ENCODE measurements around the gene BORCS8.
A peak's percentile ranks its signal among the peaks of the same experiment; 100 is the strongest.
"Not testable (repeated sequence)": the region's sequence is repeated elsewhere in the genome, so short reads cannot be mapped to it uniquely, and the experiment has no call there.

The BORCS8 gene

DNA sequence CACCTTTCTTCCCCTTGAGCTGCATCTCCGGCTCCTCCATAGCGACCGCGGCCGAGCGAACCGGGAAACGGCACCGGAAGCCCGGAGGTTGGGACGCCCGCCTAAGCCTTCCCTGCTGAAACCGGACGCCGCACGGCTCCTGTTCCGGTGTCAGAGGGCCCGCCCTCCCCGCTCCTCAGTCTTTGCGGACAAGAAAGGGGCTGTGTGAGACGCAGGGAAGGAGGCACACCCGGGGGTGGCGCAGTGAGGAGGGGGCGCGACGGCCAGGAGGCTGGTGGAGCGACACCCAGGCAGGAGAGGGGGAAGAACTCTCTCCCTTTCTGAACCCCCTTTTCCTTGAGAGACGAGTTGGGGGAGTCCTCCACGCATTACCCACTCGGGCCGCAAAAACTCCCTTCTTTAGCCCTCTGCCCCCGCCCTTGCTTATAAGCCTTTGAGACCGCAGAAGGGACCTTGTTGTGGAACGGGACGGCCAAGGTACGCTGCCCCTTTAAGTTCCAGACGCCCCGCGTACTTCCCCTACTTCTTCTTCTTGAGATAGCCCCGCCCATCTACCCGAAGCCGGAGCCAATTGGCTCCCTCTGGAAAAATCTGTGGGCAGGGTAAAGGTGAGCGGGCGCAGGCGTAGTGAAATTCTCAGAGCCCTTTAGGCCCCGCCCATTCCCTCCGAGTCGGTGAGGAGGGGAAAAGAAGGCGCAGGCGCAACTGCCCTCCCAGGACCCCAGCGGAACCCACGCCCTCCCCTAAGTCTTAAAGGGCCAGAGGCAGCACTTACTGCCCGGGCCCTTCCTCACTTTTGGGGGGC lies at the start of gene BORCS8, which contains the start of gene RFXANK:
BORCS8 (minus strand) TSS at position 75 of the 805 bp plus-strand sequence; CDS start at position 40, 35 bp downstream.
RFXANK (plus strand) TSS at position 181 of the 805 bp plus-strand sequence. CDS start 1,689 bp downstream, outside the sequence.
- peak; percentile 96 for DNase-seq (ENCODE audit: low read depth)

DNA sequence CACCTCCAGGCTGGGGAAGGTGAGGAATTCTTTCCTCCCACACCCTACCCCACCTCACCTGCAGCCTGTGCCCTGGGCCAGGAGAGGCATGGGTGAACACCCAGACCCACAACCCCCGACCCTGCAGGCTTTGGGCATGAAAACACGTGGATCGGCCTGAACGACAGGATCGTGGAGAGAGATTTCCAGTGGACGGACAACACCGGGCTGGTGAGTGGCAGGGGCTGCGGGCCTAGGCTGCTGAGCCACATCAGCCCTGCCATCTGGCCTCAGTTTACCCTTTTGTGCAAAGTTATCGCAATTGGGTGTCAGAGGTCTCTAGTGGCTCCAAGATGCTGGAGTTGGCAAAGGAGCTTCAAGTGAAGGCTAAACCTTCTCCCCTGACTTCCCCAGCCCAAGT lies 48.5 kb upstream of the BORCS8 start:
- no peak for DNase-seq (ENCODE audit: low read depth)

DNA sequence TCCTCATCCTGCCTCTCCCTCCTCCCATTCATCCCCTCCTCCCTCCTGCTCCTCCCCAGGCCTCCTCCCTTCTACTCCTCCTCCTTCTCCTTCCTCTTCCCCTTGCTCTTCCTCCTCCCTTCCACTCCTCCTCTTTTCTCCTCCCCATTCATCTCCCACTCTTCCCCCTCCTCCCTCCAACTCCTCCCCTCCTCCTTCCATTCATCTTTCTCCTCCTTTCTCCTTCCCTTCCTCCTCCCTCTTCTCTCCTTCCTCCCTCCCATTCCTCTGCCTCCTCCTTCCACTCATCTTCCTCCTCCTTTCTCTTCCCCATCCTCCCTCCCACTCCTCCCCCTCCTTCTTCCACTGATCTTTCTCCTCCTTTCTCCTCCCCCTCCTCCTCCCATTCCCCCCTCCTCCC lies 47.7 kb upstream of the BORCS8 start:
- no peak for DNase-seq (ENCODE audit: low read depth)

DNA sequence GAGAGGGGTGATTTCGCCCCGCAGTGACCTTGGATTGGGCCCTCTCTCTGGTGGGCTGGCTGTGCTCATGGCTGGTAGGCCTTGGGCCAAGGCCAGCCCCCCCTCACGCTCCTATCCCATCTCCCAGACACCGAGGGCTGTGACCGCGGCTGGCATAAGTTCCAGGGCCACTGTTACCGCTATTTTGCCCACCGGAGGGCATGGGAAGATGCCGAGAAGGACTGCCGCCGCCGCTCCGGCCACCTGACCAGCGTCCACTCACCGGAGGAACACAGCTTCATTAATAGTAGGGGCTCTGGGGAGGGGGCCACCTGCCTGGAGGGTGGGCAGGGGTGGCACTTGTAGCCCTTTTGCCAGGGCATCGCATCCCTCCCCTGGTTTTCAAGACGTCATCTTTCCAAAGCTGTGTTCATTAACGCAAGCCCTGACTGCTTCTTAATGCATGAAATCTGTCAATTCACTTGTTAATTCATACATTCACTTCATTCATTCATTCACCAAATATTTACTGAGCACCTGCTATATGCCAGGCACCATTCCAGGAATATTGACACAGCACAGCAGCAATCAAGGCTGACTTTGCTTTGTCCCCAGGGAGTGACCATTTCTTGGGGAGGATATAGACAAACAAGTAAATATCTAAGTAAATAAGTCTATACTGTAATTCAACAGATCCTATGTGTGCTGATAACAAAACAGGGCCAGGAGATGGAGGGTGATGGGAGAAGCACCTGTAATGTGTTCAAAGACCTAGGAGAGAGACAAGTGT lies 46.4 kb upstream of the BORCS8 start:
- no peak for DNase-seq (ENCODE audit: low read depth)

DNA sequence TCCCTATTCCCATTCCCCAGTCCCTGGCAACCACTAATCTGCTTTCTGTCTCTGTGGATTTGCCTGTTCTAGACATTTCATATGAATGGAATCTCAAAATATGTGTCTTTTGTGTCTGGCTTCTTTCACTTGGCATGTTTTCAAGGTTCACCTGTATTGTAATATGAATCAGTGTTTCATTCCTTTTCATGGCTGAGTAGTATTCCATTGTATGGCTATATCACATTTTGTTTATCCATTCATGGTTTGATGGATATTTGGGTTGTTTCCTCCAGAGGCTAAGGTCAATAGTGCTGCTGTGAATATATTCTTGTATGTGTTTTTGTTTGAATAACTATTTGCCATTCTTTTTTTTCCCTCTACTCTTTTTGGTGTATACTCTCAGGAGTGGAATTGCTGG lies 44.2 kb upstream of the BORCS8 start:
- no peak for DNase-seq (ENCODE audit: low read depth)

DNA sequence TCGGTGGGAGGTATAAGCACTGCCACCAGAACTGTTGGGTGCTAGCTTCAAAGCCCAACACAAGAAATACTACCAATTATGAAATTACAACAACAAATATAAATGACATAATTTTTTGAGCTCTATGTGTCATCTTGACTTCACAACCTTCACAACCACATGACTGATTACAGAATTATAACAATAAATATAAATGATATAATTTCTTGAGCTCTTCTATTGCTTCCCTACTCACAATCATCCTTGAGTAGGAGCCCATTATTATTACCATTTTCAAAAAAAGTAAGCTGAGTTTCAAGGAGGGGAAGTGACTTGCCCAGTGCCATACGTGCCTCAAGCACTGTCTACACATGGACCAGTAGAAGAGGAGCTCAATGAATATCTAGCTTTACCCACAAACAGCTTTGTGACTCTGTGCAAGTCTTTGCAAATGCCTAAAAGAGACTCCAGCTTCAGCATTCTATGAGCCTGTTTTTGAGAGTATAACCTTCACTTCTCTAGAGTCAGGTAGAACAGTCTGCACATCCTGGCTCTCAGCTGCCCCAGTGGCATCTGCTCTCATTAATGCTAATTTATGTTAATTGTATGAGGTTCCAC lies 42.4 kb upstream of the BORCS8 start:
- no peak for DNase-seq (ENCODE audit: low read depth)

DNA sequence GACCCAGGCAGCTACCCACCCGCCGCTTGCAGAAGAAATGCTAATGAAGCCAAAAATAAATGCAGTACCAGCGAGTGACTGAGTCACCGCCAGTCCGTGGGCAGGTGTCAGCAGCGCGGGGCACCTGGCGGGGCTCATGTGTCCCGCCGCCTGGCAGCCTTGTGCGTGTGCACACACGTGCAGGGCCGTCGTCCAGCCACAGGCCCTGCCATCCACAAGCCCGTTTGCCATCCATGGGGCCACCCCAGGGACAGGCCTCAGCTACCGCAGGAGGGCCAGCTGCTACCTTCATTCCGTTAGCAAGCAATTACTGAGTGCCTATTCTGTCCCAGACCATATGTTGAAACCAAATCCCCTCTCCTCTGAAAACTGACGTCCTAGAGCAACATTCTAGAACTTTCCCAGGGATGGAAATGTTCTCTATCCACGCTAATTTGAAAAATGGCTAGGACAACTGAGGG lies 40.3 kb upstream of the BORCS8 start:
- no peak for DNase-seq (ENCODE audit: low read depth)

DNA sequence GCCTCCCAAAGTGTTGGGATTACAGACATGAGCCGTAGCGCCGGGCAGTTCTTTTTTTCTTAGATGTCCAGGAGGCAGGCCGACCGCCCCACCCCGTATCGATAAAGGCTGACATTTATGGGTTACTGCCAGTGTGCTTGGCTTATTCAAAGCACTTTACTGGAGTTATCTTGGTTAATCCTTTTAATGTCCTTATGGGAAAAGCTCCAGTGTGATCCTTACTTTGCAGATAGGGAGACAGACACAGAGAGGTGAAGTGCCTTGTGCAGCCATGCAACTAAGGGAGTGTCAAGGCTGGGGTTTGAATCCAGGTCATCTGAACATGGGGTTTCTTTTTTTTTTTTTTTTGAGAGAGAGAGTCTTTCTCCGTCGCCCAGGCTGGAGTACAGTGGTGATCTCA lies 39.0 kb upstream of the BORCS8 start:
- DNase-seq (ENCODE audit: low read depth) = no peak

DNA sequence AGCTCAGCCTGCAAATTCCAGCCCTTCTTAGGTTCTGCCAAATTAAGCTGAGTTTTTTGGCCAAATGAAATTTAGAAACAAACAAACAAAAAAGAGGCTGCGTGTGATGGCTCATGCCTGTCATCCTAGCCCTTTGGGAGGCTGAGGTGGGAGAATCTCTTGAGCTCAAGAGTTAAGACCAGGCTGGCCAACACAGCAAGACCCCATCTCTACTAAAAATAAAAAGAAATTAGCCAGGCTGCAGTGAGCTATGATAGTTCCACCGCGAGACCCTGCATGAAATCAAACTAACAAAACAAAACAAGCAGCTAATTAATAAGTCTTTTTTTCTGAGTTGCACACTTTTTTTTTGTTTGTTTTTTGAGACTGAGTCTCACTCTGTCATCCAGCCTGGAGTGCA lies 37.7 kb upstream of the BORCS8 start:
- DNase-seq (ENCODE audit: low read depth) = no peak

DNA sequence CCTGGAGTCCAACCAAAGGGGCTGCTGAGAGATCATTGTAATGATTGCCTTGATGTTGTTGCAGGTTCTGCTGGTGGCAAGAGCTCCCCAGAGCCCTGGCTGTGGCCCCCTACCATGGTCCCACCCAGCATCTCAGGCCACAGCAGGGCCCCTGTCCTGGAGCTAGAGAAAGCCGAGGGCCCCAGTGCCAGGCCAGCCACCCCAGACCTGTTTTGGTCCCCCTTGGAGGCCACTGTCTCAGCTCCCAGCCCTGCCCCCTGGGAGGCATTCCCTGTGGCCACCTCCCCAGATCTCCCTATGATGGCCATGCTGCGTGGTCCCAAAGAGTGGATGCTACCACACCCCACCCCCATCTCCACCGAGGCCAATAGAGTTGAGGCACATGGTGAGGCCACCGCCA lies 35.3 kb upstream of the BORCS8 start:
- DNase-seq (ENCODE audit: low read depth) = no peak

DNA sequence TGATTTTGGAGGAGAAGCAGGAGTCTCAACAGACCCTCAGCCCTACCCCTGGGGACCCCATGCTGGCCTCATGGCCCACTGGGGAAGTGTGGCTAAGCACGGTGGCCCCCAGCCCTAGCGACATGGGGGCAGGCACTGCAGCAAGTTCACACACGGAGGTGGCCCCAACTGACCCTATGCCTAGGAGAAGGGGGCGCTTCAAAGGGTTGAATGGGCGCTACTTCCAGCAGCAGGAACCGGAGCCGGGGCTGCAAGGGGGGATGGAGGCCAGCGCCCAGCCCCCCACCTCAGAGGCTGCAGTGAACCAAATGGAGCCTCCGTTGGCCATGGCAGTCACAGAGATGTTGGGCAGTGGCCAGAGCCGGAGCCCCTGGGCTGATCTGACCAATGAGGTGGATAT lies 34.7 kb upstream of the BORCS8 start:
- no peak for DNase-seq (ENCODE audit: low read depth)

DNA sequence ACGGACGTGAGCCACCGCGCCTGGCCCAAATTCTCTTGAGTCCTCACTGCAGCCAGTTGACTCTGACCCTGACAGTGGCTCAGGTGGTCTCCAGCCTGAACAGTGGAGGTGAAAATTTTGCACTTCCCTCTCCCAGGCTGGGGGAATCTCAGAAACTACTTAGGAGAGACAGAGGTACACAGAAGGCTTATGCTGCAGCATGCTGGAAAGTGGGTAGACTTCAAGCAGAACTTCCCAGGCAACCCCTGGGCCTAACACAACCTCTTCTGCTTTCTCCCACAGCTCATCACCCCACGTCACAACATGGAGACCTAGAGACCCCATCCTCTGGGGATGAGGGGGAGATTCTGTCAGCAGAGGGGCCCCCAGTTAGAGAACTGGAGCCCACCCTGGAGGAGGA lies 34.3 kb upstream of the BORCS8 start:
- DNase-seq (ENCODE audit: low read depth) = no peak

DNA sequence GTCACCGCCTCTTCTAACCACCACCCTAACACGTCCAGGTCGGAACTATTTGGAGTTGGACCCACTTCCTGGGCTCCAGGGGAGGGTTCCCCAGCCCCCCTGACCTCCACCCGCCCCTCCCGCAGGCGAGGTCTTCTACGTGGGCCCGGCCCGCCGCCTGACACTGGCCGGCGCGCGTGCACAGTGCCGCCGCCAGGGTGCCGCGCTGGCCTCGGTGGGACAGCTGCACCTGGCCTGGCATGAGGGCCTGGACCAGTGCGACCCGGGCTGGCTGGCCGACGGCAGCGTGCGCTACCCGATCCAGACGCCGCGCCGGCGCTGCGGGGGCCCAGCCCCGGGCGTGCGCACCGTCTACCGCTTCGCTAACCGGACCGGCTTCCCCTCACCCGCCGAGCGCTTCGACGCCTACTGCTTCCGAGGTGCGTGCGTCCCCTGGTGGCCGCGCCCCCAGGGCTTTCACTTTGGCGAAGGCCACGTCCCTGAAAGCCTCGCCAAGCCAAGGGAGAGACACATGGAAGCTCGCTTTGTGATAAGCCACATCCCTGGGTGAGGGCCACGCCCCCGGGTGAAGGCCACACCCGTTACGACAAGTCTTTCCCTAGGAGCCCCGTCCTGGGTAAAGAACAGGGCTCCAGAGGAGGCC lies 33.0 kb upstream of the BORCS8 start:
- peak; percentile 58 for DNase-seq (ENCODE audit: low read depth)

DNA sequence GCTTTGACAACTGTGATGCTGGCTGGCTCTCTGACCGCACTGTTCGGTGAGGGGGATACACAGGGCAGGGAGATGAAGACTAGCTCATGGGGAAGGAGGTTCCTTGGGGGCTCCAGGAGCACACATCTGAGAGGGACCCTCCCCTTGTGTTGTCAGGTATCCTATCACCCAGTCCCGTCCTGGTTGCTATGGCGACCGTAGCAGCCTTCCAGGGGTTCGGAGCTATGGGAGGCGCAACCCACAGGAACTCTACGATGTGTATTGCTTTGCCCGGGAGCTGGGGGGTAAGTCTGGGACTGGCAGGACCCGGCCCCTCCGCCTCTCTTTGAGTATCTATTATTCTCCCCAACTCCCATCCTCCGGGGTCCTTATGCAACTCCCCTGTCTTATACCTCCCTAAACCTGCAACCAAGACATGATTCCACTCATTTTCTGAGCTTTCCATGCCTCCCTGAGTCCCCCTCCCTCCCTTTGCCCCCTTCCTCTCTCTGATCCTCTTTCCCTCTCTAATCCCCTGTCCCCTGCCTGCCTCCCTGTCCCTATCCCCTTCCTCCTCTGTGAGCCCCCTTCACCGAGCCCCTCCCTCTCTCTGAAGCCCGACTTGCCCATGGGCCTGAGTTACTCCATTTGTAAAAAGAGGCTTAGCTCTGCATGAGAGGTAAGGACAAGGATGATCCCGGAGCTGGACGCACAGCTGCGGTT lies 32.3 kb upstream of the BORCS8 start:
- DNase-seq (ENCODE audit: low read depth) = no peak

DNA sequence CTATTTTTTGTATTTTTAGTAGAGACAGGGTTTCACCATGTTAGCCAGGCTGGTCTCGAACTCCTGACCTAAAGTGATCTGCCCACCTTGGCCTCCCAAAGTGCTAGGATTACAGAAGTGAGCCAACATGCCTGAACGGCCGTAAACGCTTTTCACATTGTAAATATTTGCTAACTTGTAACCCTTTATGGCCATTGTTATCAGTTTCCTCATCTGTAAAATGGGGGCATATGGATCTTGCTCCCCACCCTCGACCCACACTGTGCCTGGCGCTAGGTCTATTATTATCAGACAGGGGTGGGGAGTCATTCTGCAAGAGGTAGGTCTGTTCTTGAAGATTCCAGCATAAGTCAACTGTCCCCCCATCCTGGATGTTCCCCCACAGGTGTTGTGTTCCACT lies 31.7 kb upstream of the BORCS8 start:
- DNase-seq (ENCODE audit: low read depth) = no peak

DNA sequence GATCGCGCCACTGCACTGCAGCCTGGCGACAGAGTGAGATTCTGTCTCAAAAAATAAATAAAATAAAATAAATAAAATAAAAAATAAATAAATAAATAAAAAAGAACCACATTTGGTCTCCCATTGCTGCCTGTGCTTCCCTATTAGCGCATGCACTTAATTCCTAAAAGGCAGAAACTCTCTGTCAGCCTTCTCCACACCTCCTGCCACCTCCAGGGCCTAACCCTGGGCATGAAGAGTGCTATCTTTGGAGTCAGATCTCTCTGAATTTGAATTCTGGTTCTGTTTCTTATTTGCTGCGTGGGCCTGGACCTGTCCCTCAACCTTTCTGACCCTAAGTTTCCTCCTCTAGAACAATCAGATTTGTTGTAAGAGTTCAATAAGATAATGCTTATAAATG lies 31.1 kb upstream of the BORCS8 start:
- DNase-seq (ENCODE audit: low read depth) = no peak

DNA sequence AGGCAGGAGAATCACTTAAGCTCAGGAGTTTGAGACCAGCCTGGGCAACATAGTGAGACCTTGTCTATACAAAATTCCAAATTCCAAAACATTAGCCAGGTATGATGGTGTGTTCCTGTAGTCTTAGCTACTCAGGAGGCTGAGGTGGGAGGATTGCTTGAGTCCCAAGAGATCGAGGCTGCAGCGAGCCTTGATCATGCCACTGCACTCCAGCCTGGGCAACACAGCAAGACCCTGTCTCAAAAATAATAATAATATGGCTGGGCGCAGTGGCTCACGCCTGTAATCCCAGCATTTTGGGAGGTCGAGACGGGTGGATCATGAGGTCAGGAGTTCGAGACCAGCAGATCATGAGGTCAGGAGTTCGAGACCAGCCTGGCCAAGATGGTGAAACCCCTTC lies 29.0 kb upstream of the BORCS8 start:
- DNase-seq (ENCODE audit: low read depth) = not testable (repeated sequence)

DNA sequence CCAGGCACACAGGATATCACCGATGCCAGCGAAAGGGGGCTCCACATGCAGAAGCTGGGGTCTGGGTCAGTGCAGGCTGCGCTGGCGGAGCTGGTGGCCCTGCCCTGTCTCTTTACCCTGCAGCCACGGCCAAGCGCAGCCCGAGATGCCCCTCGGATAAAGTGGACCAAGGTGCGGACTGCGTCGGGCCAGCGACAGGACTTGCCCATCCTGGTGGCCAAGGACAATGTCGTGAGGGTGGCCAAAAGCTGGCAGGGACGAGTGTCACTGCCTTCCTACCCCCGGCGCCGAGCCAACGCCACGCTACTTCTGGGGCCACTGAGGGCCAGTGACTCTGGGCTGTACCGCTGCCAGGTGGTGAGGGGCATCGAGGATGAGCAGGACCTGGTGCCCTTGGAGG lies 27.0 kb upstream of the BORCS8 start:
- DNase-seq (ENCODE audit: low read depth) = no peak

DNA sequence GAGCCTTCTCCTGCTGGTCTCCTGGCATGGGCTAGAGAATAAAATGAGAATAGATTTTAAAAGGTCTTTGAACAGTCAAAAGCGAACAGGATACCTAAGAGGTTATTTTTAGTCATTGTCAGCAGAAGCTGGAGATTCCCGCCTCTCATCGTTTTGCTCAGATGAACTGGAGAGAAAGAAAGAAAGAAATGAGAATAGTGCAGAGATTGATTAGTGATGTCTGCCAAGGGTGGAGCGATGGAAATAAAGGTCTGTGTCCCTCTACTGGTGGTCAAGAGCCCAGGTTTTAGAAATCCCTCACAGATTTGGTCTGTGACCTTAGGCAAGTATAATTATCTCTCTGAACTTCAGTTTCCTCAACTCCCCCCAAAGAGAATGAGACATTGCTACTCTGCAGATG lies 25.1 kb upstream of the BORCS8 start:
- no peak for DNase-seq (ENCODE audit: low read depth)

DNA sequence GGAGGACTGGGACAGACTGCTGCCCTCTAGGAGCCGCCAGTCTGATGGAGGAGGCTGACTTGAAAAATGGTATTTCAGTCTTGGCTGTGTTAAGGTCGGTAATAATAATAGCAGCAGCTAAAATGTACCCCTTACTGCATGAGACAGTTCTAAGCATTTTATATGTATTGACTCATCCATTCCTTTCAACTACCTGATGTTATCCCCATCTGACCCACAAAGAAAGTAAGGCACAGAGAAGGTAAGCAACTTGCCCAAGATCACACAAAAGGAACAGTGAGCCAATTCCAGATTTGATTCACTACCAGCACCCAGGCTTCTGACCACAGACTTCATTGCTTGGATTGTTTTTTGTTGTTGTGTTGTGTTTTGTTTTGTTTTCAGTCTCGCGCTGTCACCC lies 23.8 kb upstream of the BORCS8 start:
- no peak for DNase-seq (ENCODE audit: low read depth)

DNA sequence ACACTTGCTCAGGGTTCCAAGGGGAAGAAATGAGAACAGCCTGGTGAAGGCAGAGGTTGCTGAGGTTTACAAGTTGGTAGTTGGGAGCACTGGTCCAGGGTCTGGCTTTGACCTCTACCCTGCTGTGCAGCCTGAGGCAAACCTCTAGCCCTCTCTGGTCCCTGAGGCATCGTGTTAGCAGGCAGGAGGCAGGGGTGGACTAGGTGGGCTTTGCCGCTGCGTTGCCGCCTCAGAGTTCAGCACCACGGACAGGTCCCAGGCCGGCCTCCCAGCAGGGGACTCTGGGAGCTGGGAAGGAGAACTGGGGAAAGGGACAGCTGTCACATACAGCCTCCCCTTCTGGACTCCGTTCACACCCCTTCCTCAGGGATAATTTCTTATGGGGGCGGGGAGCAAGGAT lies 22.9 kb upstream of the BORCS8 start:
- no peak for DNase-seq (ENCODE audit: low read depth)

DNA sequence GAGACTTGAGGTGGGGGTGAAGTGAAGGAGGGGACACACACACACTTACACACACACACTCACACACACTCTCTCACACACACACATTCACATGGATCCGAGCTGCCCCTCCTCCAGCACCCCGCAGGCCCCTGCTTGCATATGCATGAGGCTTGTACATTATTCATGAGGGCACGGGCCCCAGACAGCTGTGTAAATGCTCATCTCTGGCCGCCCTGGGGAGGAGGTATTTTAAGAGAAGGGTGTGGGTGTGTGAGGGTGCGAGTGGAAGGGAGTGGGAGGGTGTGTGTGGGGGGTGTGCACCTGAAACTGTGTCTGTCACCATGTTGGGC lies 22.2 kb upstream of the BORCS8 start:
- no peak for DNase-seq (ENCODE audit: low read depth)

Data from stimulated activated CD8-positive, alpha-beta memory T cell treated with anti-CD3 and anti-CD28 coated beads, Interleukin-12 subunit alpha, Interleukin-12 subunit beta, amount 100 ng/mL, for 4 hours (primary cell).